Erythroblast (primary cell): Measurements from ENCODE around the gene PPID.

Source experiments
- GATA1 ChIP-seq: IDR thresholded peaks from 2 replicates; pipeline ENCODE4 v1.6.1; 2011; ENCODE audit warnings: low read depth, mild to moderate bottlenecking, control low read depth, low read length, moderate library complexity
- POLR2A ChIP-seq: IDR thresholded peaks from 2 replicates; pipeline ENCODE4 v1.6.1; 2011; ENCODE audit warnings: mild to moderate bottlenecking, low read length

DNA sequence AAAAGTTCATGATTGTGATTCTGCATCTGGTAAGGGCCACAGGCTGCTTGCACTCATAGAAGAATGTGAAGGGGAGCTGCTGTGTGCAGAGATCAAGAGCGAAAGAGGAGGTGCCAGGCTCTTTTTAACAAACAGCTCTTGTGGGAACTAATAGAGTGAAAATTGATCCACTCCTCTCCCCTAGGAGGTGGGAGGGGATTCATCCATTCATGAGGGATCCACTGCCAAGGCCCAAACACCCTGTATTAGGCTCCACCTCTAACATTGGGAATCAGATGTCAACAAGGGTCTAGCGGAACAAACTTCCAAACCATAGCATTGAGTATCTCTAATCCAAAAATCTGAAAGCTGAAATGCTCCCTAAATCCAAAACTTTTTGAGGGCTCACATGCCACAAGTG is 16.4 kb upstream of the PPID start:
- TF ChIP-seq POLR2A (no peak), GATA1 (no peak)
